ENCODE measurements around the gene USH2A. TPM values are rescaled to one million over a fixed set of nuclear protein-coding genes. Genes with fewer than 3 reads are reported as not detected.

Gene USH2A
- polyA plus RNA-seq, 3 donors, result not detected

- TF ChIP-seq, protein P1, sequence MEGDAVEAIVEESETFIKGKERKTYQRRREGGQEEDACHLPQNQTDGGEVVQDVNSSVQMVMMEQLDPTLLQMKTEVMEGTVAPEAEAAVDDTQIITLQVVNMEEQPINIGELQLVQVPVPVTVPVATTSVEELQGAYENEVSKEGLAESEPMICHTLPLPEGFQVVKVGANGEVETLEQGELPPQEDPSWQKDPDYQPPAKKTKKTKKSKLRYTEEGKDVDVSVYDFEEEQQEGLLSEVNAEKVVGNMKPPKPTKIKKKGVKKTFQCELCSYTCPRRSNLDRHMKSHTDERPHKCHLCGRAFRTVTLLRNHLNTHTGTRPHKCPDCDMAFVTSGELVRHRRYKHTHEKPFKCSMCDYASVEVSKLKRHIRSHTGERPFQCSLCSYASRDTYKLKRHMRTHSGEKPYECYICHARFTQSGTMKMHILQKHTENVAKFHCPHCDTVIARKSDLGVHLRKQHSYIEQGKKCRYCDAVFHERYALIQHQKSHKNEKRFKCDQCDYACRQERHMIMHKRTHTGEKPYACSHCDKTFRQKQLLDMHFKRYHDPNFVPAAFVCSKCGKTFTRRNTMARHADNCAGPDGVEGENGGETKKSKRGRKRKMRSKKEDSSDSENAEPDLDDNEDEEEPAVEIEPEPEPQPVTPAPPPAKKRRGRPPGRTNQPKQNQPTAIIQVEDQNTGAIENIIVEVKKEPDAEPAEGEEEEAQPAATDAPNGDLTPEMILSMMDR (IDR thresholded peaks at IDR 0.05), result no peak
- Histone ChIP-seq H3K27ac (ENCODE audit: low read depth in 1 of 2, low read length in 2 of 2) (no peak overlapping the region), H3K27me3 (ENCODE audit: control insufficient read depth in 2 of 2, insufficient read depth in 2 of 2, low read length in 2 of 2) (no peaks in the 10 kb centered on the region)
Observed at GRCh38 chr1:215719552-215719951, 703.7 kb downstream of the USH2A start.

GRCh38 chr1:215718575-215719287 is 704.5 kb downstream of the USH2A start:
- no peak overlapping the region for H3K9ac ChIP-seq (ENCODE audit: insufficient read depth, low read length, poor library complexity, severe bottlenecking)
- TF ChIP-seq, protein P1 (IDR thresholded peaks at IDR 0.05), result no peak
- WGBS (ENCODE audit: insufficient coverage), result no CpG with 5 or more reads among the region's 3 CpGs
- Mint-ChIP-seq H3K27ac (no peak overlapping the region), H3K36me3 (no peaks in the 10 kb centered on the region), H3K27me3 (ENCODE audit: low read depth in 3 of 3) (peaks cover 0 to 1% (median 0%) of the 10 kb centered on the region in 3 donors), H3K9me3 (peaks cover 0 to 8% (median 3%) of the 10 kb centered on the region in 7 donors), H3K4me1 (no peaks in the 10 kb centered on the region), H3K4me3 (no peak overlapping the region)
- no peaks in the 10 kb centered on the region for H3K4me1 ChIP-seq (ENCODE audit: control insufficient read depth in 1 of 2, insufficient read depth in 2 of 2, low read length in 2 of 2)
- H3K4me2 ChIP-seq (replicated peaks; ENCODE audit: extremely low read depth, low read length, poor library complexity, severe bottlenecking), result no peak overlapping the region
- no peaks in the 10 kb centered on the region for H4K20me1 ChIP-seq (ENCODE audit: insufficient read depth, low read length)
- H3K9me3 ChIP-seq (replicated peaks in 1 of 2; ENCODE audit: control insufficient read depth in 1 of 2, insufficient read depth in 1 of 2, low read length in 2 of 2), result no peaks in the 10 kb centered on the region
- no peak overlapping the region for H3K27ac ChIP-seq (ENCODE audit: low read depth in 1 of 2, low read length in 2 of 2)
- no peaks in the 10 kb centered on the region for H3K79me2 ChIP-seq (ENCODE audit: insufficient read depth, low read length)
- H2AFZ ChIP-seq (ENCODE audit: insufficient read depth, low read depth, low read length, poor library complexity, severe bottlenecking), result no peak overlapping the region
- no peaks in the 10 kb centered on the region for H3K27me3 ChIP-seq (ENCODE audit: control insufficient read depth in 2 of 2, insufficient read depth in 2 of 2, low read length in 2 of 2)
- intact Hi-C loops (cut with micrococcal nuclease), result no loop called here
- H3K36me3 ChIP-seq (replicated peaks in 1 of 2; ENCODE audit: control insufficient read depth in 1 of 2, insufficient read depth in 2 of 2, low read length in 2 of 2), result no peaks in the 10 kb centered on the region
- H3K4me3 ChIP-seq (replicated peaks in 1 of 3; ENCODE audit: low read depth in 2 of 3, low read length in 3 of 3), result no peak overlapping the region
- DNase-seq, result no peak

More at GRCh38 chr1:215719552-215719951, 703.7 kb downstream of the USH2A start:
- Mint-ChIP-seq H3K4me3 (no peak overlapping the region), H3K9me3 (peaks cover 0 to 8% (median 3%) of the 10 kb centered on the region in 7 donors), H3K36me3 (no peaks in the 10 kb centered on the region), H3K27me3 (ENCODE audit: low read depth in 3 of 3) (no peaks in the 10 kb centered on the region), H3K4me1 (no peaks in the 10 kb centered on the region), H3K27ac (no peak overlapping the region)
- H3K4me2 ChIP-seq (replicated peaks; ENCODE audit: extremely low read depth, low read length, poor library complexity, severe bottlenecking), result no peak overlapping the region
- no peak for DNase-seq
- H3K4me1 ChIP-seq (ENCODE audit: control insufficient read depth in 1 of 2, insufficient read depth in 2 of 2, low read length in 2 of 2), result no peaks in the 10 kb centered on the region
- no peak overlapping the region for H3K9ac ChIP-seq (ENCODE audit: insufficient read depth, low read length, poor library complexity, severe bottlenecking)
- intact Hi-C loops (cut with micrococcal nuclease), result no loop called here
- no peak overlapping the region for H2AFZ ChIP-seq (ENCODE audit: insufficient read depth, low read depth, low read length, poor library complexity, severe bottlenecking)
- no peaks in the 10 kb centered on the region for H3K9me3 ChIP-seq (replicated peaks in 1 of 2; ENCODE audit: control insufficient read depth in 1 of 2, insufficient read depth in 1 of 2, low read length in 2 of 2)
- H3K4me3 ChIP-seq (replicated peaks in 1 of 3; ENCODE audit: low read depth in 2 of 3, low read length in 3 of 3), result no peak overlapping the region
- no peaks in the 10 kb centered on the region for H3K36me3 ChIP-seq (replicated peaks in 1 of 2; ENCODE audit: control insufficient read depth in 1 of 2, insufficient read depth in 2 of 2, low read length in 2 of 2)
- H3K79me2 ChIP-seq (ENCODE audit: insufficient read depth, low read length), result no peaks in the 10 kb centered on the region
- H4K20me1 ChIP-seq (ENCODE audit: insufficient read depth, low read length), result no peaks in the 10 kb centered on the region
